Activated T-helper 1 cell treated with Interleukin-2 at 50 U/mL for 16 hours (primary cell): ENCODE results near the gene PCSK5.

Source experiments
- DNase-seq: peaks from one replicate; pipeline ENCODE4 v3.0.0-alpha.2; 2020; ENCODE audit warnings: low read depth

PCSK5 gene

GRCh38 chr9:76192013-76192412 is 301.5 kb downstream of the PCSK5 start:
- DNase-seq: no peak

GRCh38 chr9:76194896-76195295 is 304.4 kb downstream of the PCSK5 start:
- DNase-seq: no peak

GRCh38 chr9:76198336-76198735 is 307.9 kb downstream of the PCSK5 start:
- DNase-seq: no peak

- no peak for DNase-seq
These were observed 309.8 kb downstream of the PCSK5 start for GRCh38 chr9:76200315-76200714.

GRCh38 chr9:76200745-76201144 is 310.3 kb downstream of the PCSK5 start:
- DNase-seq: no peak

GRCh38 chr9:76203373-76203772 is 312.9 kb downstream of the PCSK5 start:
- DNase-seq: no peak

- DNase-seq: no peak
These were observed 316.3 kb downstream of the PCSK5 start for GRCh38 chr9:76206821-76207220.

- no peak for DNase-seq
These were observed 323.3 kb downstream of the PCSK5 start for GRCh38 chr9:76213751-76214150.

GRCh38 chr9:76215066-76215465 is 324.6 kb downstream of the PCSK5 start:
- no peak for DNase-seq

- DNase-seq: no peak
These were observed 325.7 kb downstream of the PCSK5 start for GRCh38 chr9:76216161-76216649.

- no peak for DNase-seq
These were observed 327.8 kb downstream of the PCSK5 start for GRCh38 chr9:76218117-76218885.

- DNase-seq: no peak
These were observed 328.5 kb downstream of the PCSK5 start for GRCh38 chr9:76218886-76219445.

GRCh38 chr9:76219560-76220151 is 329.2 kb downstream of the PCSK5 start:
- DNase-seq: no peak

- DNase-seq: no peak
These were observed 330.9 kb downstream of the PCSK5 start for GRCh38 chr9:76221423-76221822.

GRCh38 chr9:76223749-76224340 is 333.4 kb downstream of the PCSK5 start:
- no peak for DNase-seq

GRCh38 chr9:76227156-76227555 is 336.7 kb downstream of the PCSK5 start:
- no peak for DNase-seq

- no peak for DNase-seq
These were observed 340.5 kb downstream of the PCSK5 start for GRCh38 chr9:76231001-76231400.

- DNase-seq: no peak
These were observed 342.5 kb downstream of the PCSK5 start for GRCh38 chr9:76232861-76233489.

GRCh38 chr9:76240578-76240977 is 350.1 kb downstream of the PCSK5 start:
- no peak for DNase-seq

GRCh38 chr9:76245518-76245917 is 355.0 kb downstream of the PCSK5 start:
- no peak for DNase-seq

- no peak for DNase-seq
These were observed 356.2 kb downstream of the PCSK5 start for GRCh38 chr9:76246680-76247079.

GRCh38 chr9:76247426-76247825 is 357.0 kb downstream of the PCSK5 start:
- no peak for DNase-seq
